ENCODE results near the gene TTLL6. TPM values are rescaled to one million over a fixed set of nuclear protein-coding genes. Genes with fewer than 3 reads are reported as not detected.

The TTLL6 gene
- 1 to 10 TPM in 3 of 4 donors, not detected in 1; 1.1 to 7.5 (median 1.5) TPM for total RNA-seq

- TF ChIP-seq POLR2A (IDR thresholded peaks at IDR 0.05) (no peak), CTCF (IDR thresholded peaks at IDR 0.05) (no peak)
- Histone ChIP-seq H3K27me3 (no peaks in the 10 kb centered on the region), H3K27ac (peak within 1 kb of the TSS in 1 of 4 donors; percentile 4)
Measured at GRCh38 chr17:48816774-48817590, at the start of gene TTLL6. TSS of gene TTLL6 (minus strand) at chr17:48817229. CDS start at chr17:48817072, 157 bp downstream.

GRCh38 chr17:48860456-48860855 lies 43.4 kb upstream of the TTLL6 start:
- Histone ChIP-seq H3K36me3 (peaks cover 0 to 90% (median 0%) of the 10 kb centered on the region in 3 donors), H3K4me1 (no peaks in the 10 kb centered on the region), H3K4me3 (no peak overlapping the region), H3K27me3 (no peaks in the 10 kb centered on the region), H3K9me3 (no peaks in the 10 kb centered on the region), H3K27ac (no peak overlapping the region)
- no peak for DNase-seq
- no peak for TF ChIP-seq CTCF (IDR thresholded peaks at IDR 0.05)
- TF ChIP-seq POLR2A (IDR thresholded peaks at IDR 0.05): no peak

More at GRCh38 chr17:48816774-48817590, at the start of gene TTLL6:
- no peaks in the 10 kb centered on the region for H3K36me3 ChIP-seq
- DNase-seq: peak; percentile 55 to 90 (median 89)
- no peaks in the 10 kb centered on the region for H3K9me3 ChIP-seq
- peaks cover 0 to 22% (median 7%) of the 10 kb centered on the region in 4 donors for H3K4me1 ChIP-seq
- H3K4me3 ChIP-seq: peak within 1 kb of the TSS; percentile 7 to 56 (median 49)

GRCh38 chr17:48860034-48860433 lies 43.0 kb upstream of the TTLL6 start:
- Histone ChIP-seq H3K4me1 (no peaks in the 10 kb centered on the region), H3K36me3 (peaks cover 0 to 90% (median 0%) of the 10 kb centered on the region in 3 donors), H3K27me3 (no peaks in the 10 kb centered on the region), H3K27ac (no peak overlapping the region), H3K9me3 (no peaks in the 10 kb centered on the region), H3K4me3 (no peak overlapping the region)
- TF ChIP-seq CTCF (IDR thresholded peaks at IDR 0.05): peak in 4 of 6 experiments; percentile 5 to 25 (median 10)
- no peak for TF ChIP-seq POLR2A (IDR thresholded peaks at IDR 0.05)
- no peak for DNase-seq

- no peak overlapping the region for H3K27ac ChIP-seq
- no peaks in the 10 kb centered on the region for H3K27me3 ChIP-seq
- TF ChIP-seq CTCF (IDR thresholded peaks at IDR 0.05): no peak
- no peak for TF ChIP-seq POLR2A (IDR thresholded peaks at IDR 0.05)
- no peaks in the 10 kb centered on the region for H3K9me3 ChIP-seq
- H3K4me1 ChIP-seq: no peaks in the 10 kb centered on the region
- peaks cover 0 to 88% (median 0%) of the 10 kb centered on the region in 3 donors for H3K36me3 ChIP-seq
- no peak overlapping the region for H3K4me3 ChIP-seq
- DNase-seq: no peak
Measured at GRCh38 chr17:48856122-48856821, 39.2 kb upstream of the TTLL6 start.

GRCh38 chr17:48854774-48855476 lies 37.9 kb upstream of the TTLL6 start:
- Histone ChIP-seq H3K36me3 (peaks cover 0 to 88% (median 0%) of the 10 kb centered on the region in 3 donors), H3K27ac (no peak overlapping the region), H3K27me3 (no peaks in the 10 kb centered on the region), H3K9me3 (no peaks in the 10 kb centered on the region), H3K4me3 (no peak overlapping the region), H3K4me1 (no peaks in the 10 kb centered on the region)
- no peak for DNase-seq
- no peak for TF ChIP-seq POLR2A (IDR thresholded peaks at IDR 0.05)
- TF ChIP-seq CTCF (IDR thresholded peaks at IDR 0.05): no peak
